Effector CD8-positive, alpha-beta T cell (primary cell): Measurements from ENCODE around the gene GAGE13.
A peak's percentile ranks its signal among the peaks of the same experiment; 100 is the strongest.
"Not testable (repeated sequence)": the region's sequence is repeated elsewhere in the genome, so short reads cannot be mapped to it uniquely, and the experiment has no call there.

Experiments used
- DNase-seq: peaks from one replicate; lab custom pipeline; 2025; lab: John Stamatoyannopoulos, UW
- total RNA-seq, 4 experiments: gene quantifications; one replicate each; lab custom pipeline; 2026; lab: John Stamatoyannopoulos, UW

The GAGE13 gene, protein sequence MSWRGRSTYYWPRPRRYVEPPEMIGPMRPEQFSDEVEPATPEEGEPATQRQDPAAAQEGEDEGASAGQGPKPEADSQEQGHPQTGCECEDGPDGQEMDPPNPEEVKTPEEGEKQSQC
- total RNA-seq: 0 reads per million in 4 experiments

DNA sequence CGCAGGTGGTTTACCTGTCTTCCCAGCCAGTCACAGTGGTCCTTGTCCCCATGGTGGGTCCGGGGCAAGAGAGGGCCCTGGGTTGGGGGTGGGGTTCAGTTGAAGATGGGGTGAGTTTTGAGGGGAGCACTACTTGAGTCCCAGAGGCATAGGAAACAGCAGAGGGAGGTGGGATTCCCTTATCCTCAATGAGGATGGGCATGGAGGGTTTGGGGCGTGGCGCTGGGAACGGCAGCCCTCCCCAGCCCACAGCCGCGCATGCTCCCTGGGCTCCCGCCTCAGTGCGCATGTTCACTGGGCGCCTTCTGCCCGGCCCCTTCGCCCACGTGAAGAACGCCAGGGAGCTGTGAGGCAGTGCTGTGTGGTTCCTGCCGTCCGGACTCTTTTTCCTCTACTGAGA, at the start of gene GAGE13:
TSS of gene GAGE13 (plus strand) at position 301 of the 400 bp plus-strand sequence. CDS start 1,156 bp downstream, outside the sequence.
- DNase-seq: not testable (repeated sequence)

- DNase-seq: no peak
Measured at GRCh38 chrX:49282647-49283011, 48.8 kb upstream of the GAGE13 start.

DNA sequence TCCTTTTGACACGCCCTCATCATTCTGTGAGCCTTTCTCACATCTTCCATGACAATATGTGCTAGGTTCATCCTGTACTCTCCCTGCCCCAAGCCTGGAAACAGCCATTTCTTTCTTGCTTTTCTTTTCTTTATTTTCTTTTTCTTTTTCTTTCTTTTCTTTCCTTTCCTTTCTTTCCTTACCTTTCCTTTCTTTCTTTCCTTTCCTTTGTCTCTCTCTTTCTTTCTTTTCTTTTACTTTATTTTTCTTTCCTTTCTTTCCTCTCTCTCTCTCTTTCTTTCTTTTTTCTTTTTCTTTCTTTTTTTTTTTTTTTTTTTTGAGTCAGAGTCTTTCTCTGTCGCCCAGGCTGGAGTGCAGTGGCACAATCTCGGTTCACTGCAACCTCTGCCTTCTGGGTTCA, 47.2 kb upstream of the GAGE13 start:
- no peak for DNase-seq

- DNase-seq: no peak
Measured at GRCh38 chrX:49286136-49286535, 45.2 kb upstream of the GAGE13 start.

DNA sequence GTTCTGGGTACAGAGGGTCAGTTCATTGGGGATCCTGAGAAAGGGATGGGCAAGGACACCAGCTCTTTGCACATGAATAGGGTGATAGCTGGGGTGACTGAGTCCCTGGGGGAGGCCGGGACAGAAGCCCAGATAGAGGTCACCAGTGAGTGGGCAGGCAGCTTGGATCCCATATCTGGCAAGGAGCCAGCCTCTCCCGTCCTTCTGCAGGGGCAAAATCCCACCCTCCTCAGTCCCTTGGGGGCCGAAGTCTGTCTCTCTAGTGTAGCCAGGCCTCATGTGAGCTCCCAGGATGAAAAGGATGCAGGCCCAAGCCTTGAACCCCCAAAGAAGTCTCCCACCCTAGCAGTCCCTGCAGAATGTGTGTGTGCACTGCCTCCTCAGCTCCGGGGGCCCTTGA, 44.8 kb upstream of the GAGE13 start:
- no peak for DNase-seq

DNA sequence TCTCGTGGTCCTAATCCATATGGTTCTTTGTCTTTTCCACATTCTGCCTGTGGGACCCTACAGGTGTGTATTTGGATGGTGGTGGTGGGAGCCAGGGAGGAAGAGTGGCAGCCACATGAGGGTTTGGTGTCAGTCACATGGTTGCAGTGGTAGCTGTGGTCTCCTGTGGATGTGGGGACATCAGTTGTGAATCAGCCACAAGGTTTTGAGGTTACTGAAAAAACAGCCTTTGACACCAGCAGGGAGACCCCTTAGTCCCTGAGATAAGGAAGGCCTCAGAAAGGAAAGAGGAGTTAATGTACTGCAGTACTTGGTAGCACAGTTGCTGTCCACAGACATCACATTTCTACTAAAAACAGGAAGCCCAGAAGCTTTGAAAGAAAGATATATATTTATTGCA, 43.7 kb upstream of the GAGE13 start:
- no peak for DNase-seq

DNA sequence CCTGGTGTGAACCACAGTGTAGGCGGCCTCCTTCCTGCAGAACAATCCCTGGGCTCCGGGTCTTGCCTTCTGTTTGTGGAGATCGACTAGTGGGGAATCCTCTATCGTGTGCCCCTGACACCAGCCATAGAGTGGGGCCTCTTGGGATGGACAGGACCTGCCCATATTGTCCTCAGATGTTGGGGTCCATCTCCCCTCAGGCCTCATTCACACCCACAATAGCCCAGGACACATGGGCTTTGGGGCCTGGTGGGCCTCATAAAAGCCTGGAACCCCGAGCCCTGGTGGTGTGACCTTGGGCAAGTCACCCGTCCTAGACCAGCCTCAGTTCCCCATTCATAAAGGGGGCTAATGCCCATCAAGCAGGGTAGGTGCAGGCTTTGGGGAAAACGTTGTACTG, 41.2 kb upstream of the GAGE13 start:
- no peak for DNase-seq

GRCh38 chrX:49291615-49292337, 39.6 kb upstream of the GAGE13 start:
- peak; percentile 48 for DNase-seq

DNA sequence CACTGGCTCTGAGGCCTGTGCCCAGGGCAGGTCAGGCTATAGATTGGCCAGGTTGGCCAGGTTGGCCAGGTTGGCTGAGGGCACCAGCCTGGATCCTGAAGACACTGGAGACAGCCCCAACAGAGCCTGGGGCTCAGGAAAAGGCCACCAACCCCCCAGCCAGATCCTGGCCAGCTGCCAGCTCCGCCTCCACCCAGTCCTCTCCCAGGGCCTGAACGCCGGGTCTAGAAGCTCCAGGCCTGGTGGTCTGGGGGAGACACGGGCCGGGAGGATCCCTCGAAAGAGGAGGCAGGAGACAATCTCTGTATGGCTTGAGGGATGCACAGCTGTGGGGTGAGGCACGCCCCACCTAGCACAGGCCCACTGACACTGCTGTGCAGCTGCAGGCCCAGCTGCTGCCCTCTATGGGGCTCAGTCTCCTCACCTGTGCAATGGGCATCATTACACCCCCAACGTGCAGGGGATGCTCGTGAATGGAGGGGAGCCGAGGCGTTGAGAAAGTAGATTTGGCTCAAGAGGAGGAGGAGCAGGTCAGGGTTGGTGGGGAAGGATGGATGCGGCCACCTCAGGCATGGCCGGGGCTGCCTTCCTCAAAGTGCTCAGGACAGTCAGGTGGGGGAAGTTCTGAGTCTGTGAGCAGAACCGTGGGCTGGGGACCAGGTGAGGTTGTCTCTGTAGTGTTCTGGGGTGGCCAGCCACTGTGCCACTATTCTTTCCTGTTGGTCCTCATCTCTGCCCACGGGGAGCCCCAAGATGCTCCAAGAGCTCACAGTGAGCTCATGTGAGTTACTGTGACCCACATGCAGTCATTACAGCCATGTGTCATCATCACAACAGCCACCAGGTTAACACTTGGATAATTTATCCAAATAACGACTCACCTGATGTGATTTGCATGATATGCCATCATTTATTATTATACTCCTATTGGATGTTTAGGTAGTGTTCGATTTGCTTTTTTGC, 38.7 kb upstream of the GAGE13 start:
- DNase-seq: no peak

GRCh38 chrX:49299293-49299692, 32.1 kb upstream of the GAGE13 start:
- not testable (repeated sequence) for DNase-seq

GRCh38 chrX:49300703-49301102, 30.7 kb upstream of the GAGE13 start:
- DNase-seq: no peak

- DNase-seq: no peak
Measured at GRCh38 chrX:49303346-49303745, 28.0 kb upstream of the GAGE13 start, which contains the start of gene GAGE10. GAGE10 (plus strand) TSS chrX:49303646; CDS start chrX:49304860, 1,214 bp downstream.

DNA sequence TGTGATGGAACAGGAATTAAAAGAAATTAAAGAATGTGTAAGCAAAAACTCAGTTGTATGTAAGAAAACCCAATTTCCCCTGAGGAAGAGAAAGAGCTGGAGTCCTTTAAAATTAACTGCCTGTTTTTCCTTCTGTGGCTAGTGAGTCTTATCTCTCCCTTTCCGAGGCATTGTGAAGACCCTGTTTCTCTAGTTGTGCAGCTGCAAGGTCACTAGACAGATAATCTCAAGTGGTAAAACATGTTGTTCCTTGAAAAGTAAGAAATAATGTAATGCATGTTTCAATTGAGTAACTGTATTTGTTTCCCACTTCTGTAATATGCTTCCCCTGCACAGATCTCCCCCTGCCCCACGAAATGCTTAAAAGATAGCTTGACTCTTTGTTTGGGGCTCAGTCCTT, 23.6 kb upstream of the GAGE13 start:
- DNase-seq: not testable (repeated sequence)

DNA sequence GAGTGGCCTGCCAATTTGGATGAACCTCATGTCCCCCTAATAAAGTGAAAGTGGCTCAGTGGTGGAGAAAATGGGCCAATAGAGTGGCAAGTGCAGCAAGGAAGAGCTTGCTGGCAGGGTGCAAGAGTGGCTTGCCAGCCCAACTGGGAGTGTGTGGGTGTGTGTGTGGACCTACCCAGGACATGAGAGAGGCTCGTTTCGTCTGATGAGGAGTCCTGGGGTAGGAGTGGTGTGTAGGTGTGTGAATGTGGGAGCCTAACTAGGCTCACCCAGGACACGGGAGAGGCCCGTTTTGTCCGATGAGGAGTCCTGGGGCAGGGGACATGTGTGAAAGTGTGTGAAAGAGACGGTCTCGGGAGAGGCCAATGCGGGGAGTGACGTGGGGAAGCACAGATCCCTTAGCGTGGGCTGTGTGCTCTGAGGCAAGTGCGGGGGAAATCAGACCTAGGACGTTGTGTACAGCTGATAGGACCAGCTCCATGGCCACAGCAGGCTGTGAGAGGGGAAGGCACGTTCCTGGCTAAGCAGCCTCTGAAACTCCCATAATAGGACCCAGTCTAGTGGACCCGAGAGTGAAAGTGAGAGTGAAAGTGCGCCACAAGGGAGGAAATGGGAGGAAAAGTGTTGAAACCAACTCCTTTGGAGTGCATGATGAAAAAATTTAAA, 22.6 kb upstream of the GAGE13 start:
- DNase-seq: no peak

GRCh38 chrX:49309401-49309981, 21.9 kb upstream of the GAGE13 start:
- no peak for DNase-seq

GRCh38 chrX:49310371-49310770, 21.0 kb upstream of the GAGE13 start:
- DNase-seq: no peak

- no peak for DNase-seq
Measured at GRCh38 chrX:49312176-49312575, 19.2 kb upstream of the GAGE13 start.

- no peak for DNase-seq
Measured at GRCh38 chrX:49316085-49316484, 15.3 kb upstream of the GAGE13 start.

GRCh38 chrX:49321737-49322136, 9.6 kb upstream of the GAGE13 start, which contains the start of gene GAGE12J:
GAGE12J (plus strand) TSS chrX:49322037; CDS start chrX:49323194, 1,157 bp downstream.
- not testable (repeated sequence) for DNase-seq

DNA sequence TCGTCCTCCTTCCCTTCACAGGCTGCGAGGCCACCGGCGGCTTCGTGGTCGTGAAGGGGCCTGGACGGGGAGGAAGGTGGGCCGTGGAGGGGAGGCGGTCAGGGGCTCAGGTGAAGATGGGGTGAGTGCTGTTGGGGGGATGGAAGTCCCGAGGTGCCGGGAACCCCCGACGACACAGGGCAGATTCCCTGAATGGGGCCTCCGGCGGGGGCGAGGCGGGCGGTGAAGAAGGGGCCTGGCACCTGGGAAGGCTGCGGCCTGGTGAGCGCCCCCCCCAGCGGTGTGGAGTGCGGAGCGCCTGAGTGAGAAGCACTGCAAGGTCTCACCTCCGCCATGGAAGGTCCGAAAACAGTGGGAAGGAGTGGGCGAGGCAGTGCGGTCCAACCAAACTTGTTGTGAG, 9.1 kb upstream of the GAGE13 start:
- DNase-seq: not testable (repeated sequence)

- not testable (repeated sequence) for DNase-seq
Measured at GRCh38 chrX:49323735-49324134, 7.6 kb upstream of the GAGE13 start.
